Urinary bladder (tissue), 4 donors: ENCODE data around the gene CRCP. TPM values are rescaled to one million over a fixed set of nuclear protein-coding genes. Genes with fewer than 3 reads are reported as not detected.
A peak's percentile ranks its signal among the peaks of the same experiment; 100 is the strongest.
"Not testable (repeated sequence)": the region's sequence is repeated elsewhere in the genome, so short reads cannot be mapped to it uniquely, and the experiment has no call there.

ENCODE experiments used
- DNase-seq: peaks from one replicate; pipeline ENCODE4 v3.0.0-alpha.2; 2015; ENCODE audit errors: extremely low spot score
- H3K27ac ChIP-seq: one replicate; pipeline ENCODE4 v1.5.1; 2013; ENCODE audit warnings: low read depth, mild to moderate bottlenecking, moderate library complexity
- H3K36me3 ChIP-seq: one replicate; pipeline ENCODE4 v1.6.1; 2013; ENCODE audit warnings: mild to moderate bottlenecking, moderate library complexity; ENCODE audit not compliant: insufficient read depth
- H3K4me1 ChIP-seq: one replicate; pipeline ENCODE4 v1.6.1; 2013; ENCODE audit warnings: mild to moderate bottlenecking, moderate library complexity; ENCODE audit not compliant: insufficient read depth
- H3K4me3 ChIP-seq: one replicate; pipeline ENCODE4 v1.5.1; 2013; ENCODE audit warnings: low read depth, low read length
- WGBS: extraction: QIAGEN DNeasy Blood & Tissue Kit; methylation state at CpG from one replicate; pipeline ENCODE4 v1.1.7; 2013; 5-methylcytosine and 5-hydroxymethylcytosine counted together
- polyA plus RNA-seq: library from polyadenylated mRNA; stranded (reverse); fragments of 200-250 nt; gene quantifications from one replicate; pipeline ENCODE4 v1.2.3, GENCODE V29; 2013
- total RNA-seq: library from RNA; depleted of rRNA; stranded (reverse); fragments of >200 nt; gene quantifications from one replicate; pipeline ENCODE4 v1.2.3, GENCODE V29; 2014
- donor health status: healthy with polysubstance abuse.
- donor health status: healthy.

Gene CRCP
- total and polyA plus RNA-seq, 2 donors: 23.1 to 33.2 TPM

DNA sequence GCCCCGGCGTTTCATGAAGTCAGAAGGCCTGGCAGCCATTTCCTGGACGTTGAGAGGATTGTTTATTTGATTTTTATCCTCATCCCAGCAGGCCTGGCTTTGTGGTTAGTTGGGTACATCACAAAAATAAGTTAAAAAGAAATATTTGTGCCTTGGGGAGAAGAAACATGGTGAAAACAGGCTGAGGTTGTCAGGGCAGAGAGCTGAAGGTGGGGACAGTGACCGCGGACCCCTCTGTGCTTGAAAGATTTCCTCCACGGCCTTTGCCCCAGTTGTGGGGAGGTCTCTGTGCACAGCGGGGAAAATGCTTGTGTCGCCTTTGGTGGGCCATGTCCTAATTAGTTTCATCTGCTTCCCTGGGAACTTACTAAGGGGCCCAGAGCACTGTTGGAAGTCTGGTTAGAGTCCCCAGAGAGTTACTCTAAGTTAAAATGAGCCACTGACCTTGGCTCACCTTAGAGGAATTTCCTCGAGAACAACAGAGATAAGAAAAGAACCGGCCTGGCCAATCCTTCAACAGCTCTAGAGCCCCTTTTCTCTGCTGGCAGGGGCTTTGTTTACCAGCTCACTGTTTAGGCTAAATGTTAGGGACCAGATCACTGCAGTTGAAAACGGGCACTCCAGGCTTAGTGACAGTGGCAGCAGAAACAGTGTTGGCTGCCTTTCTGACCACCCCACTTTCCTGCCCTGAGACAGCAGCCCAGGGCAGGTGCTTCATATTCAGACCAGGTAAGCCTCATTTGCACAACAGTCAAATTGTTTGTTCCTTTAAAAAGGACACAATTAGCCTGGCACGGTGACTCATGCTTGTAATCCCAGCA lies 37.9 kb downstream of the CRCP start:
- Histone ChIP-seq H3K4me1 (no peaks in the 10 kb centered on the region), H3K4me3 (no peak overlapping the region), H3K36me3 (no peaks in the 10 kb centered on the region), H3K27ac (peak overlapping the region; percentile 68)
- 25% methylated on average over 12 of the region's 12 CpGs for WGBS
- no peak for DNase-seq

DNA sequence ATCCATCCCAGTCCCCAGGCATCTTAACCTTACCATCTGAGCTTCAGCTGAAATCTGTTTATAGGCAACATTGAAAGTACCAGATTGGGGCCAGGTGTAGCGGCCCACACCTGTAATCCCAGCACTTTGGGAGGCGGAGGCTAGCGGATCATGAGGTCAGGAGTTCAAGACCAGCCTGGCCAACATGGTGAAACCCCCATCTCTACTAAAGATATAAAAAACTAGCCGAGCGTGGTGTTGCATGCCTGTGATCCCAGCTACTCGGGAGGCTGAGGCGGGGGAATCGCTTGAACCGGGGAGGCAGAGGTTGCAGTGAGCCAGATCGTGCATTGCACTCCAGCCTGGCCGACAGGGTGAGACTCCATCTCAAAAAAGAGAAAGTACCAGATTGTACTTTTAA lies 39.0 kb downstream of the CRCP start:
- WGBS: 96% methylated on average over 11 of the region's 11 CpGs
- Histone ChIP-seq H3K4me1 (no peaks in the 10 kb centered on the region), H3K27ac (no peak overlapping the region), H3K4me3 (no peak overlapping the region), H3K36me3 (no peaks in the 10 kb centered on the region)
- no peak for DNase-seq

DNA sequence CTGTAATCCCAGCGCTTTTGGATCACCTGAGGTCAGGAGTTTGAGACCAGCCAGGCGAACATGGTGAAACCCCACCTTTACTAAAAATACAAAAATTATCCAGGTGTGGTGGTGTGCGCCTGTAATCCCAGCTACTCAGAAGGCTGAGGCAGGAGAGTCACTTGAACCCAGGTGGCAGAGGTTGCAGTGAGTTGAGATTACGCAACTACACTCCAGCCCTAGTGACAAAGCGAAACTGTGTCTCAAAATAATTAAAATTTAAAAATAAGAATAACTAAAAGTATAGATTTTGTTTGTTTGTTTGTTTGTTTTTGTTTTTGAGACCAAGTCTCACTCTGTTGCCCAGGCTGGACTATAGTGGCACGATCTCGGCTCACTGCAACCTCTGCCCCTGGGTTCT lies 41.4 kb downstream of the CRCP start:
- H3K36me3 ChIP-seq, DNase-seq, H3K27ac ChIP-seq, H3K4me1 ChIP-seq, H3K4me3 ChIP-seq: not testable (repeated sequence)
- 98% methylated on average over 7 of the region's 7 CpGs for WGBS

DNA sequence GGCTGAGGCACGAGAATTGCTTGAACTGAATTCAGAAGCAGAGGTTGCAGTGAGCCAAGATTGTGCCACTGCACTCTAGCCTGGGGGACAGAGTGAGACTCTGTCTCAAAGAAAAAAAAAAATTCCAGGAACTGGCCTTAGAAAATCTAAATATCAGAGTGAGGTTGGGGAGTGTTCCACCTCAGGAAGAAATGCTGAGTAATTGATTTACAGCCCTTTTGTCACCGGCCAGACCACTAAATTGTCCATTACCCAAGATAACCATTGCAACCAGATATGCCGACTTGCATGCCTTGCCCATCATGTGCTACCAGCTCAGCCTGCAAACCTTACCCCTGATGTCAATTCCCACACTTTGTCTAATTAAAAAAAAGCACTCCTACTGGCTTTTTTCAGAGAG lies 42.4 kb downstream of the CRCP start:
- Histone ChIP-seq H3K4me1 (no peaks in the 10 kb centered on the region), H3K27ac (no peak overlapping the region), H3K36me3 (no peaks in the 10 kb centered on the region), H3K4me3 (no peak overlapping the region)
- WGBS: 77% methylated on average over 3 of the region's 3 CpGs
- DNase-seq: no peak

DNA sequence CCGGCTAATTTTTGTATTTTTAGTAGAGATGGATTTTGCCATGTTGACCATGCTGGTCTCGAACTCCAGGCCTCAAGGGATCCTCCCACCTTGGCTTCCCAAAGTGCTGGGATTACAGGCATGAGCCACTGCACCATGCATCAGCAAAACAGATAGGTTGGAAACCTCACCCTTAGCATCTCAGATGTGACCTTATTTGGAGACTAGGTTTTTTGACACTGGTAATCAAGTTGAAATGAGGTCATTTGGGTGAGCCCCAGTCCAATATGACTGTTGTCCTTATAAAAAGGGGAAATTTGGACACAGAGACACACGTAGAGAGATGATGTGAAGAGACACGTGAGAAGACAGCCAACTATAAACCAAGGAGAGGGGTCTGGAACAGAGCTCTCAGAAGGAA lies 48.0 kb downstream of the CRCP start:
- Histone ChIP-seq H3K36me3 (no peaks in the 10 kb centered on the region), H3K27ac (no peak overlapping the region), H3K4me1 (no peaks in the 10 kb centered on the region), H3K4me3 (no peak overlapping the region)
- DNase-seq: no peak
- WGBS: 85% methylated on average over 4 of the region's 4 CpGs

DNA sequence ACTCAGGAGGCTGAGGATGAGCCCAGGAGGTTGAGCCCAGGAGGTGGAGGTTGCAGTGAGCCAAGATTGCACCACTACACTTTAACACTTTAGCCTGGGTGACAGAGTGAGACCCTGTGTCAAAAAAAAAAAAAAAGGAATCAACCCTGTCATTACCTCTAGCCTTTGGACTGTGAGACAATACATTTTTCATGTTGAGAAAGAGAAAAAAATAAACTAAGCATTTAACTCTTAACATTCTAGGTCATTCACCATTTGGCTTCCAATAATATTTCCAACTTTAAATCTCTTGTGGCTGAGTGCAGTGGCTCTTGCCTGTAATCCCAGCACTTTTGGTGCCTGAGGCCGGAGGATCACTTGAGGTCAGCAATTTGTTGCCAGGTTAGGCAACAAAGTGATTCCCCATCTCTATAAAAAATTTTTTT lies 48.6 kb downstream of the CRCP start:
- 91% methylated on average over 1 of the region's 1 CpG for WGBS
- Histone ChIP-seq H3K36me3 (no peaks in the 10 kb centered on the region), H3K27ac (no peak overlapping the region), H3K4me3 (no peak overlapping the region), H3K4me1 (no peaks in the 10 kb centered on the region)
- no peak for DNase-seq

DNA sequence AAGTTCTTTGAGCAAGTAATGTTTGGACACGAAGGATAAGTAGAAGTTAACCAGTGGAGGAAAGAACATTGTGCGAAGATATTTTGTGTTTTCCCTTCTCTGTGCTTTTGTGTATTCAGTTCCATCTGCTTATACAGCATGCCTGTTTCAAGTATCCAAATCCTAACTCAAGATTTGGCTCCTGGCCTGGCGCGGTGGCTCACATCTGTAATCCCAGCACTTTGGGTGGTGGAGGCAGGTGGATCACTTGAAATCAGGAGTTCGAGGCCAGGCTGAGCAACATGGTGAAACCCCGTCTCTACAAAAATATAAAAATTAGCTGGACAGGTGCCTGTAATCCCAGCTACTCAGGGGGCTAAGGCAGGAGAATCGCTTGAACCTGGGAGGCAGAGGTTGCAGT lies 49.7 kb downstream of the CRCP start:
- WGBS: 63% methylated on average over 7 of the region's 7 CpGs
- Histone ChIP-seq H3K36me3 (no peaks in the 10 kb centered on the region), H3K4me3 (no peak overlapping the region), H3K4me1 (no peaks in the 10 kb centered on the region), H3K27ac (no peak overlapping the region)
- no peak for DNase-seq

DNA sequence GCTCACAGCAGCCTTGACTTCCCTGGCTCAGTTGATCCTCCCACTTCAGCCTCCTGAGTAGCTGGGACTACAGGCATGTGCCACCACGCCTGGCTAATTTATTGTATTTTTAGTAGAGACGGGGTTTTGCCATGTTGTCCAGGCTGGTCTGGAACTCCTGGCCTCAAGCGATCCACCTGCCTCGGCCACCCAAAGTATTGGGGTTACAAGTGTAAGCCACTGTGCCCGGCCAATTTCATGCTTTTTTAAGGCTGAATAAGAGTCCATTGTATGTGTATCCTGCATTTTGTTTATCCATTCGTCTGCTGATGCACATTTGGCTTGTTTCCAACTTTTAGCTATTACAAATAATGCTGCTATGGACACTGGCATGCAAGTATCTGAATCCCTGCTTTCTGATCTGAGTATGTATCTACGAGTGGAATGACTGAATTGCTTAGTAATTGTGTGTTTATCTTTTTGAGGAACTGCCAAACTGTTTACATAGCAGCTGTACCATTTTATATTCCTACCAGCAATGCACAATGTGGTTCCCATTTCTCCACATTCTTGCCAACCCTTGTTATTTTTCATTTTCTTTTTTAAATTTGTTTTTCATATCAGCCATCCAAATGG lies 53.2 kb downstream of the CRCP start:
- WGBS: 52% methylated on average over 7 of the region's 7 CpGs
- no peak for DNase-seq
- no peaks in the 10 kb centered on the region for H3K36me3 ChIP-seq
- H3K4me1 ChIP-seq: no peaks in the 10 kb centered on the region
- no peak overlapping the region for H3K27ac ChIP-seq
- no peak overlapping the region for H3K4me3 ChIP-seq

DNA sequence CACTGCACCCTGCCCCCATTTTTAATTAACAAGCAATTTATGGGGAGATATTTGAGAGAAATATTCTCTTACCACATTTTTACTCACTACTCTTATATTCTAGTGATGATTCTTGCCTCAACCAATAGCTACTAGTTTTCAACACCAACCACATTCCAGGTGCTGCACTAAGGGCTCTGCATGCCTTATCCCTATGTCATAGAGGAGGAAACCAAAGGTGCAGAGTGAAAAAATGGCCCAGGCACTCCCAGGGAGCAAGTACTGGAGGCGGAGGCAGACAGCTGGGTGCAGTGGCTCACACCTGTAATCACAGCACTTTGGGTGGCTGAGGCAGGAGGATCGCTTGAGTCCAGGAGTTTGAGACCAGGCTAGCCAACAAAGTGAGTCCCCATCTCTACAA lies 55.0 kb downstream of the CRCP start:
- H3K27ac ChIP-seq: no peak overlapping the region
- no peaks in the 10 kb centered on the region for H3K36me3 ChIP-seq
- 99% methylated on average over 2 of the region's 2 CpGs for WGBS
- DNase-seq: no peak
- no peaks in the 10 kb centered on the region for H3K4me1 ChIP-seq
- H3K4me3 ChIP-seq: no peak overlapping the region

DNA sequence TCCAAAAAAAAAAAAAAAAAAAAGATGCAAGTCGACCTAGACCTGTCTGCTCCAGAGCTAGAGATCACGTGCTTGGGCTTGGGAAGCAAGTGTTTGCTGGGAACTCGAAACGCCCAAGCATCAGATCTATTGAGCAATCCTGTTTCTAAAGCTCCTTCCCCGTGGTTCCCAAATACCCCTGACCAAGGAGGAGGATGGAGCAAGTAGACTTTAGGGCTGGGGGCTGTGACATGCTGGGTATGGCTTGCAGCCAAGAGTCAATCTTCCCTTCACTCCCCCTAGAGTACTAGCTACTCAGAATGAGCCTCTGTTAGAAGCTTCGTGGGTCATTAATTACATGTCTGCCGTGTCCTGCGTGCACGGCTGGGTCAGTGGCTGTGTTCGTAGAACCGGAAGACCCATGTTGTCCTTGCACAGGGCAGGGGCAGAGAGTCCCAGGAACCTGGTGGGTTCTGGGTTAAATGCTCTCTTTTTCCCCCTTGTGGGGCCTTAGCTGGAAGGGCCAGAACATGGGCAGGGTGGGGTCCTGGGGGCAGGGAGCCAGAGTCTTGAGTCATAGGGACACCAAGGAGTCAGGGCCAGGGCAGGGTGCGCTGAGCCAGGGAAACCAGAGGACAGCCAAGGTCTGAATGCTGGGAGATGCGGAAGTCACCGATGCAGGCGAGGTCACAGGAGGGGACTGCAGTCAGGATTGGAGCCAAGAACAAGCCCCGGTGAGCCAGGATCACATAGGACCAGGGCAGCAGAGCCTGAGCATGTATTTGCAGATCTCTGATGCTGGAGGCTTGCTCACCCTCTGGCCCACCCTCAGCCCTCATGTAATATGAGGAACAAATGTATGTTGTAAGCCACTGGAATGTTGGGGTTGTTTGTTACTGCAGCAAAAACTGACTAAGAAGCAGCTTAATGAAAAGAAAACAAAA lies 55.9 kb downstream of the CRCP start:
- Histone ChIP-seq H3K4me3 (no peak overlapping the region), H3K27ac (no peak overlapping the region), H3K36me3 (no peaks in the 10 kb centered on the region), H3K4me1 (no peaks in the 10 kb centered on the region)
- DNase-seq: no peak
- WGBS: 56% methylated on average over 16 of the region's 16 CpGs

DNA sequence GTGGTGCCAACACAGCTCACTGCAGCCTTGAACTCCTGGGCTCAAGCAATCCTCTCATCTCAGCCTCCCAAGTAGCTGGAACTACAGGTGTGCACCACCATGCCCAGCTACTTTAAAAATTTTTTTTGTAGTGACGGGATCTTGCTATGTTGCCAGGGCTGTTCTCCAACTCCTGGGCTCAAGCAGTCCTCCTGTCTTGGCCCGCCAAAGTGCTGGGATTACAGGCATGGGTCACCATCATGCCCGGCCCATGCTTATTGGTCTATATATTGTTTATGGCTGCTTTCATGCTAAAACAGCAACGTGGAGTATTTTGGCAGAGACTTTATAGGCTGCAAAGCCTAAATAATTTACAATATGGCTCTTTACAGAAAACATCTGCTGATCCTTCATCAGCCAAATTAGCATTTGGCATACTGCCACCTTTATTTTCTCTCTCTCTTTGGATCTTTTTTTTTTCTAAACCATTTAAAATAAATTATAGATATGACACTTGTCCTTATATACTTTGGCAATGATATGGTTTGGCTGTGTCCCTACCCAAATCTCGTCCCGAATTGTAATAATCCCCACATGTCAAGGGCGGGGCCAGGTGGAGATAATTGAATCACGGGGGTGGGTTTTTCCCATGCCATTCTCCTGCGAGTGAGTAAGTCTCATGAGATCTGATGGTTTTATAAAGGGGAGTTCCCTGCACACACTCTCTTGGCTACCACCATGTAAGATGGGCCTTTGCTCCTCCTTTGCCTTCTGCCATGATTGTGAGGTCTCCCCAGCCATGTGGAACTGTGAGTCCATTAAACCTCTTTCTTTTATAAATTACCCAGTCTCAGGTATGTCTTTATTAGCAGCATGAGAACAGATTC lies 58.1 kb downstream of the CRCP start:
- not testable (repeated sequence) for DNase-seq, H3K4me1 ChIP-seq, H3K27ac ChIP-seq, H3K4me3 ChIP-seq, H3K36me3 ChIP-seq
- WGBS: 49% methylated on average over 9 of the region's 9 CpGs

DNA sequence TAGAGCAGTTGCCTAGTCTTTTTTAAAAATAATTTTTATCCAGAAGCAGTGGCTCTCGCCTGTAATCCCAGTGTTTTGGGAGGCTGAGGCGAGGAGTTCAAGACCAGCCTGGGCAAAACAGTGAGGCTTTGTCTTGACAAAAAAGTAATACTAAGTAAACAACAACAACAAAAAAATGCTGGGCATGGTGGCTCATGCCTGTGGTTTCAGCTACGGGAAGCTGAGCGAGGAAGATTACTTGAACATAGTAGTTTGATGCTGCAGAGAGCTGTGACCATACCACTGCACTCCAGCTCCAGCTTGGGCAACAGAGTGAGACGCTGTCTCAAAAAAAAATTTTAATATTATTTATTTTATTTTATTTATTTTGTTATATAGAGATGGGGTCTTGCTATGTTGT lies 59.2 kb downstream of the CRCP start:
- Histone ChIP-seq H3K4me1 (no peaks in the 10 kb centered on the region), H3K36me3 (no peaks in the 10 kb centered on the region), H3K4me3 (no peak overlapping the region), H3K27ac (no peak overlapping the region)
- 90% methylated on average over 5 of the region's 5 CpGs for WGBS
- DNase-seq: no peak

DNA sequence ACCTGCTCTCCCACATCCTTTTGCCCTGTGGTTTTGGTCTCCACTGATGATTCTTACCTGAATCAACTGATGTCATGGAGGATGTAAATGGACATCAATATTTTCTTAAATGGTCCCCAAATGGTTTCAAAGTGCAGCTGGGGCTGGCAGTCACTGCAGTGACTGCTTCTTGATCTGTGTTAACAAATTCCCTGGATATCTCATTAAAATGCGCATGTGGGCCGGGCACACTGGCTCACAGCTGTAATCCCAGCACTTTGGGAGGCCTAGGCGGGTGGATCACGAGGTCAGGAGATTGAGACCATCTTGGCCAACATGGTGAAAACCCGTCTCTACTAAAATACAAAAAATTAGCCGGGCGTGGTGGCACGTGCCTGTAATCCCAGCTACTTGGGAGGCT lies 60.4 kb downstream of the CRCP start:
- 94% methylated on average over 8 of the region's 8 CpGs for whole genome bisulfite sequencing

More for the DNA sequence above, 60.4 kb downstream of the CRCP start:
- H3K36me3 ChIP-seq, H3K27ac ChIP-seq, H3K4me1 ChIP-seq, DNase-seq, H3K4me3 ChIP-seq: not testable (repeated sequence)
